ENCODE results near the gene NVL.

DNA sequence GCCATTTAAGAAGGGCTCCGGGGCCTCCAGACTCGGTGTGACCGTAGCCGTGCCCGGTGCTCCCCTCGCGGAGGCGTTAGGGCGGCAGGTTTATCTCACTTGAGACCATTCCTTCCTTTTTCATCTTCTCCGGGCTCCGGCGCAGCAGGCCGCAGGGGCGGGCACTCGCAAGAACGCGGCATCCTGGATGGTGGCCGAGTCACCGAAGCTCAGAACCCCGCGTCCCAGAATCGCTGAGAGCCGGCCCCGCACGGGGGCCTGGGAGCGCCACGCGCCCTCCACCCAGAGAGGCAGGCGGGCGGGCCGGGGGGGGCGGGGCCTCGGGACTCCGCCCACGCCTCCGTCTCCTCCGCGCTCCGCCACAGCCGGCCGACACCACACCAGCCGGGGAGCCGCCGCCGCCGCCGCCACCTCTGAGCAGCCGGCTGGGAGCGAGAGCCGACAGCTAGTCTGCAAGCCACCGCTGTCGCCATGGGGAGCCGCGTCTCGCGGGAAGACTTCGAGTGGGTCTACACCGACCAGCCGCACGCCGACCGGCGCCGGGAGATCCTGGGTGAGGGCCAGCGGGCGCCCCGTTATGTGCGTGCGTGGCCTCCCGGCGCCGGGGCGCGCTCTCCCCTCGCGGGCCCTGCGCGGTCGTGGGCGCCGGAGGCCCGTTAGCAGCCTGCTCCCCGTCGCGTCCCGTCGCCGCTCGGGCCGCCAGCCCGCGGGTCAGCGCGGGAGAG, 146.9 kb downstream of the NVL start, which contains the start of gene DEGS1:
- TF ChIP-seq, protein P1, sequence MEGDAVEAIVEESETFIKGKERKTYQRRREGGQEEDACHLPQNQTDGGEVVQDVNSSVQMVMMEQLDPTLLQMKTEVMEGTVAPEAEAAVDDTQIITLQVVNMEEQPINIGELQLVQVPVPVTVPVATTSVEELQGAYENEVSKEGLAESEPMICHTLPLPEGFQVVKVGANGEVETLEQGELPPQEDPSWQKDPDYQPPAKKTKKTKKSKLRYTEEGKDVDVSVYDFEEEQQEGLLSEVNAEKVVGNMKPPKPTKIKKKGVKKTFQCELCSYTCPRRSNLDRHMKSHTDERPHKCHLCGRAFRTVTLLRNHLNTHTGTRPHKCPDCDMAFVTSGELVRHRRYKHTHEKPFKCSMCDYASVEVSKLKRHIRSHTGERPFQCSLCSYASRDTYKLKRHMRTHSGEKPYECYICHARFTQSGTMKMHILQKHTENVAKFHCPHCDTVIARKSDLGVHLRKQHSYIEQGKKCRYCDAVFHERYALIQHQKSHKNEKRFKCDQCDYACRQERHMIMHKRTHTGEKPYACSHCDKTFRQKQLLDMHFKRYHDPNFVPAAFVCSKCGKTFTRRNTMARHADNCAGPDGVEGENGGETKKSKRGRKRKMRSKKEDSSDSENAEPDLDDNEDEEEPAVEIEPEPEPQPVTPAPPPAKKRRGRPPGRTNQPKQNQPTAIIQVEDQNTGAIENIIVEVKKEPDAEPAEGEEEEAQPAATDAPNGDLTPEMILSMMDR (IDR thresholded peaks at IDR 0.05; ENCODE audit: low read length), result no peak
- TF ChIP-seq EZH2 (IDR thresholded peaks at IDR 0.05; ENCODE audit: borderline replicate concordance, low read length), result no peak

Measured in OCI-LY1 (cell line).